A549 treated with GW870086 at 1 μM for 4 hours (cell line): Measurements from ENCODE around the gene BMF. TPM values are rescaled to one million over a fixed set of nuclear protein-coding genes. Genes with fewer than 3 reads are reported as not detected.

Source experiments
- total RNA-seq: library from RNA; stranded (reverse); fragments of 200-300 nt; extraction: Qiagen RNA extraction; gene quantifications from 5 replicates; pipeline ENCODE4 v1.2.3, GENCODE V29; 2022; ENCODE audit warnings: low read depth

The BMF gene, protein sequence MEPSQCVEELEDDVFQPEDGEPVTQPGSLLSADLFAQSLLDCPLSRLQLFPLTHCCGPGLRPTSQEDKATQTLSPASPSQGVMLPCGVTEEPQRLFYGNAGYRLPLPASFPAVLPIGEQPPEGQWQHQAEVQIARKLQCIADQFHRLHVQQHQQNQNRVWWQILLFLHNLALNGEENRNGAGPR
- 0.73 to 1.6 TPM (median 1.3 TPM) in 5 replicates for total RNA-seq

GRCh38 chr15:40108855-40109735, at the start of gene BMF:
Gene BMF, minus strand, starts transcription at chr15:40108879. Its CDS starts 2,793 bp downstream, at chr15:40106086.

GRCh38 chr15:40038638-40039543, 69.8 kb downstream of the BMF start, which contains the start of gene SRP14:
Gene SRP14, minus strand, starts transcription at chr15:40039181. Its CDS starts 65 bp downstream, at chr15:40039116.

Other genes starting within 250 kb of the BMF start
- 8.2 to 11.7 TPM (median 10.1 TPM) in 5 replicates for gene GPR176, start 188.6 kb downstream of the BMF start, total RNA-seq
- 16.9 to 19.0 TPM (median 18.1 TPM) in 5 replicates for gene EIF2AK4, start 174.8 kb downstream of the BMF start, total RNA-seq
- gene SRP14, start 69.7 kb downstream of the BMF start, total RNA-seq, result 224 to 277 TPM (median 260 TPM) in 5 replicates
- 25.4 to 30.8 TPM (median 28.2 TPM) in 5 replicates for gene BUB1B, start 52.2 kb upstream of the BMF start, total RNA-seq
- 0.57 to 0.71 TPM (median 0.65 TPM) in 5 replicates for gene PAK6, start 130.2 kb upstream of the BMF start, total RNA-seq
- 0.25 to 0.41 TPM (median 0.37 TPM) in 5 replicates for gene ANKRD63, start 174.2 kb upstream of the BMF start, total RNA-seq
- gene PLCB2, start 199.1 kb upstream of the BMF start, total RNA-seq, result 0.67 to 1.1 TPM (median 0.83 TPM) in 5 replicates
- 4.8 to 6.6 TPM (median 6.3 TPM) in 5 replicates for gene INAFM2, start 214.8 kb upstream of the BMF start, total RNA-seq
- 15.2 to 22.6 TPM (median 18.3 TPM) in 5 replicates for gene CCDC9B, start 232.1 kb upstream of the BMF start, total RNA-seq
- not detected in 5 replicates for gene PHGR1, start 242.2 kb upstream of the BMF start, total RNA-seq
- gene DISP2, start 249.3 kb upstream of the BMF start, total RNA-seq, result 0.58 to 2.5 TPM (median 1.6 TPM) in 5 replicates